ENCODE measurements around the gene HUWE1. TPM values are rescaled to one million over a fixed set of nuclear protein-coding genes. Genes with fewer than 3 reads are reported as not detected.

The HUWE1 gene
- polyA plus RNA-seq, 2 of the 4 experiments (the other 2 are of a cell fraction) = 55.7 to 120 TPM

DNA sequence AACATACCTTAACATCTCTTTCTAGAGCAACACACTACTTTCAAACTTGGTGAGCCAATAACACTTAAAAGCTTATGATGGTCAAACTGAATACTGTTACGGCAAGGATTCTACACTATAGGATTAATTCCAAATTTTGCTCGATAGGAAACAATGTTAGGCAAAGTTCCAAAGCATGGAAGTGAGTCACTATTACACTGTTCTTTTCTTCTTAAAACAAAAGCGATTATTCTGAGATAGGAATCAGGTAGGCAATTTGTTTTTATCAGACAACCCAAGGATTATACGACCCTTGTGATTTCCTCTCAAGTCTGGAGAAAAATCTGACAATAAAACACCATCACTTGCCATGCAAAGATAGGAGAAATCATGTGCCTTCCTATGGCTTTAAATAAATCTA is 81.5 kb downstream of the HUWE1 start:
- Histone ChIP-seq H3K4me1 (no peaks in the 10 kb centered on the region), H3K4me2 (no peak overlapping the region), H3K4me3 (no peak overlapping the region), H3K27ac (no peak overlapping the region), H3K9me3 (no peaks in the 10 kb centered on the region)
- whole genome bisulfite sequencing (ENCODE audit: missing lambda C conversion rate) = 85% methylated on average over 4 of the region's 4 CpGs
- ChIA-PET CTCF (interaction anchor here (0.7 kb wide), 1 partner anchor 31 kb away, joined by 3 read pairs; no protein-coding TSS in a partner anchor), POLR2A (no interaction called here)
- ATAC-seq (no peak), DNase-seq (ENCODE audit: low read depth in 1 of 2, low spot score in 1 of 2) (no peak), FAIRE-seq (no peak)
- TF ChIP-seq MYC (IDR thresholded peaks at IDR 0.05; ENCODE audit: borderline replicate concordance, low read length) (no peak), FOSL2 (IDR thresholded peaks at IDR 0.05) (no peak), FOSL2 (CRISPR knock-in tag; IDR thresholded peaks at IDR 0.05) (no peak), KDM1A (IDR thresholded peaks at IDR 0.05; ENCODE audit: low read depth) (no peak), EHF (CRISPR knock-in tag; IDR thresholded peaks at IDR 0.05) (no peak), HOXA7 (CRISPR knock-in tag; IDR thresholded peaks at IDR 0.05) (no peak), HDAC2 (IDR thresholded peaks at IDR 0.05) (no peak)

DNA sequence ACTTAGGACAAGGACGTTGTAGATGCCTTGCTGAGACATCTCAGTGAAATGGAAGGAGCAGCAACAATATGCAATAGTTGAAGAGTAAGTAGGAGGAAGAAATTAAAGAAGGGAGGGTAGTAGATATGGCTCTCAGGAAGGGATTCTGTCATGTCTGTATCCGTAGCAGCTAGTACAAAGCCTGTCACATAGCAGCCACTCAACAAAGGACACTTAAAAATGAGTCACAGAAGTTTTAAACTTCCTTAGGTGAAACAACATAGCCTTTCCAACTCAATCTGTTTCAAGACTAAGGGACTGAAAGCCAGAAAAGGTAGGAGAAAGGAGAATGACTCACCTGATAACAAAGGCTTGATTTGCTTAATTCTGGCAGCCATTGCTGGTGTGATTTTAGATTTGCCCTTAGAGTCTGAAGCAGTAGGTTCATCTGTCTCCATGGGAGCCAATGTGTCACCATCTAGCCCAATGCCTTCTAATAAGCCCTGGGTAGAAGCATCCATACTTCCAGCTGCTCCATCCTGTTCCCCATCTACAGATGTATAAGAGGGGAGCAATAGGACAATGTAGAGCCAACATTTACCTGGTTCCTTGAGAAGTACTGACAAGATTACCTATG is 86.6 kb downstream of the HUWE1 start:
- ChIA-PET POLR2A (no interaction called here), CTCF (interaction anchor here (1.1 kb wide), 1 partner anchor 287 kb away, joined by 3 read pairs; no protein-coding TSS in a partner anchor)
- DNase-seq (ENCODE audit: low read depth in 1 of 2, low spot score in 1 of 2) (no peak), ATAC-seq (no peak), FAIRE-seq (no peak)
- no peak overlapping the region for H3K27ac ChIP-seq
- no peak for TF ChIP-seq FOXS1 (CRISPR knock-in tag; IDR thresholded peaks at IDR 0.05)
- TF ChIP-seq RCOR1 (IDR thresholded peaks at IDR 0.05; ENCODE audit: low read depth, low read length) = no peak
- no peak for TF ChIP-seq HOXA7 (CRISPR knock-in tag; IDR thresholded peaks at IDR 0.05)
- no peak for TF ChIP-seq SMC3 (IDR thresholded peaks at IDR 0.05)
- no peak for TF ChIP-seq RNF2 (IDR thresholded peaks at IDR 0.05; ENCODE audit: borderline replicate concordance, low read depth)
- no peak for TF ChIP-seq E2F6 (IDR thresholded peaks at IDR 0.05; ENCODE audit: borderline replicate concordance, low read depth)
- H3K4me1 ChIP-seq = no peaks in the 10 kb centered on the region
- no peak overlapping the region for H3K4me3 ChIP-seq
- H3K4me2 ChIP-seq = no peak overlapping the region
- H3K9me3 ChIP-seq = no peaks in the 10 kb centered on the region
- WGBS (ENCODE audit: missing lambda C conversion rate) = 73% methylated on average over 2 of the region's 2 CpGs

- DNase-seq (ENCODE audit: low read depth in 1 of 2, low spot score in 1 of 2) = no peak
- Histone ChIP-seq H3K27ac (no peak overlapping the region), H3K4me2 (no peak overlapping the region), H3K9me3 (no peaks in the 10 kb centered on the region), H3K4me3 (no peak overlapping the region), H3K4me1 (no peaks in the 10 kb centered on the region)
- TF ChIP-seq EP300 (IDR thresholded peaks at IDR 0.05) = no peak
- no peak for TF ChIP-seq MYC (IDR thresholded peaks at IDR 0.05; ENCODE audit: borderline replicate concordance, low read length)
- TF ChIP-seq SREBF2 (IDR thresholded peaks at IDR 0.05) = no peak
- no peak for FAIRE-seq
- no peak for ATAC-seq
- POLR2A ChIA-PET = no interaction called here
- CTCF ChIA-PET = no interaction called here
- WGBS (ENCODE audit: missing lambda C conversion rate) = 92% methylated on average over 2 of the region's 2 CpGs
Measured at GRCh38 chrX:53598169-53598568, 88.3 kb downstream of the HUWE1 start.

DNA sequence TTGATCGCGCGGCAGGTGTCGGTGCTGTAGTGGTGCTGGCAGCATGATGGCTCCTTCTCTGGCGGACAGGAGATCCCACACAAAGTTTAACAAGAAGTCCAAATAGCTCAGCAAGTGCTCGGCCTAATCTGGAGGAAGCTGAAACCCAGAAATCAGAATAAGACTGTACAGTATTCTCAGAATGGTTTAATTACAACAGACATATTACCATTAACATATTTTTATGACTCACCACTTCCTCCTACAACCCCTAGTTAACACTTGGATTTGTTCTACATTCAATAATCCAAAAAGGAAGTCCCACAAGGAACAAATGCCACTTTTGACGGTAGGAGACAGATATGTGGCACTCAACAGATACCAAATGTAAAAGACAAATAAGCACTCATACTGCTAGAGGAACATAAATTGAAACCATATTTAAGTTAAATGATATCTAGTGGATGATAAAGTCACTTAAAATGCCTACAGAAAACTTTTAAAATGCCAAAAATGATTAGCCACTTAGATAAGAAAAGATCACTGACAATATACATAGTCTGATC is 91.2 kb downstream of the HUWE1 start:
- POLR2A ChIA-PET = no interaction called here
- H3K9me3 ChIP-seq = no peaks in the 10 kb centered on the region
- DNase-seq (ENCODE audit: low read depth in 1 of 2, low spot score in 1 of 2) (no peak), ATAC-seq (no peak), FAIRE-seq (no peak)
- no peak overlapping the region for H3K4me3 ChIP-seq
- CTCF ChIA-PET = interaction anchor here (1.0 to 1.6 kb wide), 2 partner anchors 41 to 282 kb away, joined by 3 to 4 read pairs; no protein-coding TSS in a partner anchor
- no peak overlapping the region for H3K4me2 ChIP-seq
- H3K27ac ChIP-seq = no peak overlapping the region
- over 99% methylated on average over 7 of the region's 7 CpGs for WGBS (ENCODE audit: missing lambda C conversion rate)
- no peaks in the 10 kb centered on the region for H3K4me1 ChIP-seq
- TF ChIP-seq HMGXB4 (CRISPR knock-in tag; IDR thresholded peaks at IDR 0.05; ENCODE audit: borderline replicate concordance) = no peak
- TF ChIP-seq RAD21 (conservative IDR thresholded peaks at IDR 0.05 in 1 of 2, IDR thresholded peaks at IDR 0.05 in 1 of 2) = no peak
- no peak for TF ChIP-seq CBX8 (IDR thresholded peaks at IDR 0.05)
- TF ChIP-seq, protein P1, sequence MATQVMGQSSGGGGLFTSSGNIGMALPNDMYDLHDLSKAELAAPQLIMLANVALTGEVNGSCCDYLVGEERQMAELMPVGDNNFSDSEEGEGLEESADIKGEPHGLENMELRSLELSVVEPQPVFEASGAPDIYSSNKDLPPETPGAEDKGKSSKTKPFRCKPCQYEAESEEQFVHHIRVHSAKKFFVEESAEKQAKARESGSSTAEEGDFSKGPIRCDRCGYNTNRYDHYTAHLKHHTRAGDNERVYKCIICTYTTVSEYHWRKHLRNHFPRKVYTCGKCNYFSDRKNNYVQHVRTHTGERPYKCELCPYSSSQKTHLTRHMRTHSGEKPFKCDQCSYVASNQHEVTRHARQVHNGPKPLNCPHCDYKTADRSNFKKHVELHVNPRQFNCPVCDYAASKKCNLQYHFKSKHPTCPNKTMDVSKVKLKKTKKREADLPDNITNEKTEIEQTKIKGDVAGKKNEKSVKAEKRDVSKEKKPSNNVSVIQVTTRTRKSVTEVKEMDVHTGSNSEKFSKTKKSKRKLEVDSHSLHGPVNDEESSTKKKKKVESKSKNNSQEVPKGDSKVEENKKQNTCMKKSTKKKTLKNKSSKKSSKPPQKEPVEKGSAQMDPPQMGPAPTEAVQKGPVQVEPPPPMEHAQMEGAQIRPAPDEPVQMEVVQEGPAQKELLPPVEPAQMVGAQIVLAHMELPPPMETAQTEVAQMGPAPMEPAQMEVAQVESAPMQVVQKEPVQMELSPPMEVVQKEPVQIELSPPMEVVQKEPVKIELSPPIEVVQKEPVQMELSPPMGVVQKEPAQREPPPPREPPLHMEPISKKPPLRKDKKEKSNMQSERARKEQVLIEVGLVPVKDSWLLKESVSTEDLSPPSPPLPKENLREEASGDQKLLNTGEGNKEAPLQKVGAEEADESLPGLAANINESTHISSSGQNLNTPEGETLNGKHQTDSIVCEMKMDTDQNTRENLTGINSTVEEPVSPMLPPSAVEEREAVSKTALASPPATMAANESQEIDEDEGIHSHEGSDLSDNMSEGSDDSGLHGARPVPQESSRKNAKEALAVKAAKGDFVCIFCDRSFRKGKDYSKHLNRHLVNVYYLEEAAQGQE (IDR thresholded peaks at IDR 0.05) = no peak
- no peak for TF ChIP-seq GATA3 (IDR thresholded peaks at IDR 0.05; ENCODE audit: borderline replicate concordance)
- no peak for TF ChIP-seq MYC (IDR thresholded peaks at IDR 0.05; ENCODE audit: borderline replicate concordance, low read length)
- no peak for TF ChIP-seq BCL3 (IDR thresholded peaks at IDR 0.05)
- no peak for TF ChIP-seq USF2 (IDR thresholded peaks at IDR 0.05)
- no peak for TF ChIP-seq SMC3 (IDR thresholded peaks at IDR 0.05)
- no peak for TF ChIP-seq CHD2 (IDR thresholded peaks at IDR 0.05; ENCODE audit: low read length, partially characterized antibody)
